ENCODE measurements around the gene PTPRM.

Gene PTPRM

GRCh38 chr18:8283891-8284585, 716.9 kb downstream of the PTPRM start:
- H2AFZ ChIP-seq (ENCODE audit: low read length): no peak overlapping the region
- no peak for TF ChIP-seq EZH2phosphoT487 (IDR thresholded peaks at IDR 0.05; ENCODE audit: borderline replicate concordance)
- no peak for TF ChIP-seq CTCF (conservative IDR thresholded peaks at IDR 0.05; ENCODE audit: low read length)

GRCh38 chr18:8286303-8286702, 719.2 kb downstream of the PTPRM start:
- H3K4me1 ChIP-seq (ENCODE audit: insufficient read depth, low read length, poor library complexity, severe bottlenecking): no peaks in the 10 kb centered on the region

More at GRCh38 chr18:8283891-8284585, 716.9 kb downstream of the PTPRM start:
- Histone ChIP-seq H3K9me2 (replicated peaks; ENCODE audit: low read depth, low read length) (no peaks in the 10 kb centered on the region), H3K9ac (ENCODE audit: low read depth, low read length, poor library complexity, severe bottlenecking) (no peak overlapping the region), H3K27me3 (ENCODE audit: insufficient read depth, low read length, poor library complexity, severe bottlenecking) (no peaks in the 10 kb centered on the region), H3K79me2 (ENCODE audit: insufficient read depth, low read length) (no peaks in the 10 kb centered on the region), H4K20me1 (ENCODE audit: insufficient read depth, low read length, poor library complexity, severe bottlenecking) (no peaks in the 10 kb centered on the region), H3K36me3 (ENCODE audit: insufficient read depth, low read length) (no peaks in the 10 kb centered on the region), H3K9me3 (ENCODE audit: insufficient read depth, low read depth, low read length) (no peaks in the 10 kb centered on the region), H3K4me1 (ENCODE audit: insufficient read depth, low read length, poor library complexity, severe bottlenecking) (no peaks in the 10 kb centered on the region), H3K4me2 (ENCODE audit: low read depth, low read length, poor library complexity, severe bottlenecking) (no peak overlapping the region), H3K4me3 (ENCODE audit: low read length, poor library complexity, severe bottlenecking) (no peak overlapping the region), H3F3A (ENCODE audit: low read depth) (no peaks in the 10 kb centered on the region)

GRCh38 chr18:8287196-8287885, 720.2 kb downstream of the PTPRM start:
- Histone ChIP-seq H3K4me1 (ENCODE audit: insufficient read depth, low read length, poor library complexity, severe bottlenecking) (no peaks in the 10 kb centered on the region), H3K36me3 (ENCODE audit: insufficient read depth, low read length) (no peaks in the 10 kb centered on the region), H3K9me3 (ENCODE audit: insufficient read depth, low read depth, low read length) (no peaks in the 10 kb centered on the region), H3K9ac (ENCODE audit: low read depth, low read length, poor library complexity, severe bottlenecking) (no peak overlapping the region), H3F3A (ENCODE audit: low read depth) (no peaks in the 10 kb centered on the region), H3K4me2 (ENCODE audit: low read depth, low read length, poor library complexity, severe bottlenecking) (no peak overlapping the region), H3K9me2 (replicated peaks; ENCODE audit: low read depth, low read length) (no peaks in the 10 kb centered on the region), H2AFZ (ENCODE audit: low read length) (no peak overlapping the region), H3K27me3 (ENCODE audit: insufficient read depth, low read length, poor library complexity, severe bottlenecking) (no peaks in the 10 kb centered on the region), H4K20me1 (ENCODE audit: insufficient read depth, low read length, poor library complexity, severe bottlenecking) (no peaks in the 10 kb centered on the region), H3K79me2 (ENCODE audit: insufficient read depth, low read length) (no peaks in the 10 kb centered on the region), H3K4me3 (ENCODE audit: low read length, poor library complexity, severe bottlenecking) (no peak overlapping the region)
- TF ChIP-seq EZH2phosphoT487 (IDR thresholded peaks at IDR 0.05; ENCODE audit: borderline replicate concordance): no peak
- no peak for TF ChIP-seq CTCF (conservative IDR thresholded peaks at IDR 0.05; ENCODE audit: low read length)

More at GRCh38 chr18:8286303-8286702, 719.2 kb downstream of the PTPRM start:
- Histone ChIP-seq H3K79me2 (ENCODE audit: insufficient read depth, low read length) (no peaks in the 10 kb centered on the region), H3K36me3 (ENCODE audit: insufficient read depth, low read length) (no peaks in the 10 kb centered on the region), H3K9me3 (ENCODE audit: insufficient read depth, low read depth, low read length) (no peaks in the 10 kb centered on the region), H3K4me2 (ENCODE audit: low read depth, low read length, poor library complexity, severe bottlenecking) (no peak overlapping the region), H3K9ac (ENCODE audit: low read depth, low read length, poor library complexity, severe bottlenecking) (no peak overlapping the region), H3K27me3 (ENCODE audit: insufficient read depth, low read length, poor library complexity, severe bottlenecking) (no peaks in the 10 kb centered on the region), H3K4me3 (ENCODE audit: low read length, poor library complexity, severe bottlenecking) (no peak overlapping the region), H4K20me1 (ENCODE audit: insufficient read depth, low read length, poor library complexity, severe bottlenecking) (no peaks in the 10 kb centered on the region), H2AFZ (ENCODE audit: low read length) (no peak overlapping the region), H3K9me2 (replicated peaks; ENCODE audit: low read depth, low read length) (no peaks in the 10 kb centered on the region), H3F3A (ENCODE audit: low read depth) (no peaks in the 10 kb centered on the region)
- no peak for TF ChIP-seq CTCF (conservative IDR thresholded peaks at IDR 0.05; ENCODE audit: low read length)
- no peak for TF ChIP-seq EZH2phosphoT487 (IDR thresholded peaks at IDR 0.05; ENCODE audit: borderline replicate concordance)

All from Loucy (cell line).